Activated B cell treated with CpG ODN at 0.5 μM for 24 hours (primary cell): Measurements from ENCODE around the gene PPP1R3C. TPM values are rescaled to one million over a fixed set of nuclear protein-coding genes. Genes with fewer than 3 reads are reported as not detected.

ENCODE experiments used
- ATAC-seq: fragments of 200-7000 bp; cut with Tn5 transposase; one replicate; pipeline ENCODE4 v1.10.0; 2021; ENCODE audit warnings: low read depth, mild to moderate bottlenecking, moderate library complexity
- CTCF ChIA-PET: fragments of 350-600 bp; sonication (Branson Sonifier 250); formaldehyde crosslinking; loops from one replicate; lab custom pipeline; 2021; ENCODE audit warnings: antibody characterized with exemption; lab: Charles Lee
- POLR2A ChIA-PET: fragments of 350-600 bp; sonication (Branson Sonifier 250); formaldehyde crosslinking; loops from one replicate; lab custom pipeline; 2021; ENCODE audit warnings: antibody characterized with exemption; lab: Charles Lee
- DNase-seq: peaks from one replicate; pipeline ENCODE4 v3.0.0; 2022
- H3K27ac Mint-ChIP-seq: one replicate; pipeline ENCODE4 v1.8.0; 2020; ENCODE audit warnings: mixed read lengths
- H3K27me3 Mint-ChIP-seq: one replicate; pipeline ENCODE4 v1.8.0; 2021; ENCODE audit warnings: mixed read lengths
- H3K36me3 Mint-ChIP-seq: one replicate; pipeline ENCODE4 v1.8.0; 2021; ENCODE audit warnings: low read depth, mixed read lengths
- H3K4me1 Mint-ChIP-seq: one replicate; pipeline ENCODE4 v1.8.0; 2021; ENCODE audit warnings: mixed read lengths
- H3K4me3 Mint-ChIP-seq: one replicate; pipeline ENCODE4 v1.8.0; 2020; ENCODE audit warnings: mild to moderate bottlenecking, mixed read lengths
- H3K9me3 Mint-ChIP-seq: one replicate; pipeline ENCODE4 v1.8.0; 2020; ENCODE audit warnings: mixed read lengths
- intact Hi-C: fragments of 100-400 bp; cut with micrococcal nuclease; formaldehyde crosslinking; loops from one replicate; pipeline ENCODE4 v1.15.1; 2024
- total RNA-seq: library from RNA; stranded (reverse); gene quantifications from 2 replicates; pipeline ENCODE4 v1.2.3, GENCODE V29; 2022
- TF ChIP-seq, protein P1 (sequence below): fragments of 200-600 bp; IDR thresholded peaks from one replicate; pipeline ENCODE4 v1.8.0; 2022; ENCODE audit warnings: antibody characterized with exemption, mild to moderate bottlenecking

Gene PPP1R3C
- total RNA-seq, 1 donor from 2014 or later = not detected

DNA sequence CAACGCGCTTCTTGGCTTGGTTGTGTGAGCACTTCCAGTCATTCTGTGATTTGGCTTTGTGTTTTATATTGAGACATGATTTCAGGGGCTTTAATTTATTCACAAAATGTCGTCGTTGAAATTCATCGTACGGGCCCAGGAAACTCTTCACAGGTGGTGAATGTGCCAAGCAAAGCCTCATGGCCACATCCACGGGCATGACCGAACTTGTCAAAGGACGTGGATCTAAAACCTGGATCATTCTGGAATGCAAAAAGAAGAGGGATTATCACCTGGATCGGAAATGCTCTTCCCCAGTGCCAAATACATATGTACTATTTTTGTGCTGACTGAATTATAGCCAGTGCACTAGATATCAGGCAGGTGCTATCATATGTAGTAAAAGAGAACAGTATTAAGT is 2.2 kb downstream of the PPP1R3C start:
- DNase-seq = no peak
- intact Hi-C loops = loop anchor here (10.0 kb wide), 2 partner anchors 716 to 1836 kb away; no protein-coding TSS in a partner anchor
- ChIA-PET CTCF (no interaction called here), POLR2A (no interaction called here)
- Mint-ChIP-seq H3K9me3 (no peaks in the 10 kb centered on the region), H3K4me3 (no peak overlapping the region), H3K27me3 (peaks cover 40% of the 10 kb centered on the region), H3K36me3 (no peaks in the 10 kb centered on the region), H3K4me1 (peaks cover 14% of the 10 kb centered on the region), H3K27ac (no peak overlapping the region)
- no peak for ATAC-seq
- TF ChIP-seq, protein P1, sequence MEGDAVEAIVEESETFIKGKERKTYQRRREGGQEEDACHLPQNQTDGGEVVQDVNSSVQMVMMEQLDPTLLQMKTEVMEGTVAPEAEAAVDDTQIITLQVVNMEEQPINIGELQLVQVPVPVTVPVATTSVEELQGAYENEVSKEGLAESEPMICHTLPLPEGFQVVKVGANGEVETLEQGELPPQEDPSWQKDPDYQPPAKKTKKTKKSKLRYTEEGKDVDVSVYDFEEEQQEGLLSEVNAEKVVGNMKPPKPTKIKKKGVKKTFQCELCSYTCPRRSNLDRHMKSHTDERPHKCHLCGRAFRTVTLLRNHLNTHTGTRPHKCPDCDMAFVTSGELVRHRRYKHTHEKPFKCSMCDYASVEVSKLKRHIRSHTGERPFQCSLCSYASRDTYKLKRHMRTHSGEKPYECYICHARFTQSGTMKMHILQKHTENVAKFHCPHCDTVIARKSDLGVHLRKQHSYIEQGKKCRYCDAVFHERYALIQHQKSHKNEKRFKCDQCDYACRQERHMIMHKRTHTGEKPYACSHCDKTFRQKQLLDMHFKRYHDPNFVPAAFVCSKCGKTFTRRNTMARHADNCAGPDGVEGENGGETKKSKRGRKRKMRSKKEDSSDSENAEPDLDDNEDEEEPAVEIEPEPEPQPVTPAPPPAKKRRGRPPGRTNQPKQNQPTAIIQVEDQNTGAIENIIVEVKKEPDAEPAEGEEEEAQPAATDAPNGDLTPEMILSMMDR = no peak

DNA sequence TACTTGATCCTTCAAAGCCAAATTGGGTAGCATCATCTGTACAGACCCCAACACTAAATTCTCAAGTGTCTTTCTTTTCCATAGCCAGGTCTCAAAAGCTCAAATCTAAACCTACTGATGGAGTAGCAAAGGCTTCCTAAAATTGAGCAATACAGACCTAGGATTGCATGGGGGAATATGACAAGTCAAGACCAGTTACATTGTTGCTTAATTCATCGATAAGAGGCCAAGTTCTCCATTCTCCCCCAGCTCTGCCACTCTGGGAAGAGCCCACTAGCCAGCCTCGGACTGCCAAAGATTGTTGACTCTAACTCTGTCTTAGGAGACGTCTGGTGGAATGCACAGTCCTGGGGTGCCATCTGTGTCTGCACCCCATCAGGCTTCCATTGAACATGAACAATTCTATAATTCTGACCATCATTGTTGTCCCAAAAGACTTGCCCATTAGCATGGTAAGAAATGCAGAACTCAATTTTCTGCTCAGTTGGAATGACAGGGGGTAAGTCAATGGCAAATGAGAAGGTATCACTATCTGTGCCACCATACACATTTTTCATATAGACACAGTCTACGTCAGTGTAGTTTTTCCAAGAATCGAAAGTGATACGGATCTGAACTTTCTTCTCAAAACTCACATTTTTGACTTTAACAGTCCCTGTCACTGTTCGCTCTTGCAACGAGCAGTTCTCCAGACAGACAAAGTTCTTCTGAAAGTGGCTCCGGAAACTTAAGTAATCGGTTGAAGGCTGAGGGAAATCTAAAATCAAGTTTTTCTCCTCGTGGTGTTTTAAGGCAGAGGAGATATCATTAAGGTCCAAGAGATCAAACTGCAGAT is 2.9 kb downstream of the PPP1R3C start:
- ATAC-seq (no peak), DNase-seq (no peak)
- H3K27ac Mint-ChIP-seq = no peak overlapping the region
- H3K4me1 Mint-ChIP-seq = peaks cover 14% of the 10 kb centered on the region
- H3K36me3 Mint-ChIP-seq = no peaks in the 10 kb centered on the region
- intact Hi-C loops = loop anchor here (2.0 to 10.0 kb wide), 3 partner anchors 327 to 1835 kb away; no protein-coding TSS in a partner anchor
- no peak overlapping the region for H3K4me3 Mint-ChIP-seq
- ChIA-PET CTCF (no interaction called here), POLR2A (no interaction called here)
- TF ChIP-seq, protein P1 = no peak
- H3K9me3 Mint-ChIP-seq = no peaks in the 10 kb centered on the region
- peaks cover 39% of the 10 kb centered on the region for H3K27me3 Mint-ChIP-seq

DNA sequence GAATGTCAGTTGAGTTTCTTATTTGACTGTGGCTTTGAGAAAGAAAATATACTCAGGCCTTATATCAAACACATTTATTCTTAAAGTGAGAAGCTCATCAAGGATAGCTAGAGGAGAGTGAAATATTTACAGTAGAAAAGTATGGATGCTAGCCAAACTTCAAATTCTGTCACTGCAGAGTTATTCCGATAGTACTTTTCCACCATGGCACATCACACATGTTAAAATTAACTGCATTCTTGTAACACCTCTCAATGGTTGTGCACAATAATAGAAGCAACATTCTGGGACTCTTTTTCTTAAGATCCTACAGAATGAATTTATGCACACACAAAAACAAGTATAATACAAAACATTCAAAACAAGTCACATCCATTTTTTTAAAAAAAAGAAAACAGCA is 4.5 kb downstream of the PPP1R3C start:
- DNase-seq (no peak), ATAC-seq (no peak)
- Mint-ChIP-seq H3K27me3 (peaks cover 34% of the 10 kb centered on the region), H3K27ac (no peak overlapping the region), H3K36me3 (no peaks in the 10 kb centered on the region), H3K4me3 (no peak overlapping the region), H3K4me1 (peaks cover 8% of the 10 kb centered on the region), H3K9me3 (peaks cover 4% of the 10 kb centered on the region)
- intact Hi-C loops = loop anchor here (2.0 kb wide), 1 partner anchor 326 kb away; no protein-coding TSS in a partner anchor
- TF ChIP-seq, protein P1 = no peak
- ChIA-PET CTCF (no interaction called here), POLR2A (no interaction called here)

GRCh38 chr10:91627344-91628102 is 5.3 kb downstream of the PPP1R3C start:
- H3K36me3 Mint-ChIP-seq = peaks cover 1% of the 10 kb centered on the region
- H3K27me3 Mint-ChIP-seq = peaks cover 34% of the 10 kb centered on the region
- no peak for DNase-seq
- H3K9me3 Mint-ChIP-seq = peaks cover 9% of the 10 kb centered on the region
- POLR2A ChIA-PET = no interaction called here
- peaks cover 2% of the 10 kb centered on the region for H3K4me1 Mint-ChIP-seq
- intact Hi-C loops = loop anchor here (2.0 kb wide), 1 partner anchor 325 kb away; no protein-coding TSS in a partner anchor
- H3K27ac Mint-ChIP-seq = no peak overlapping the region
- TF ChIP-seq, protein P1 = no peak
- no peak overlapping the region for H3K4me3 Mint-ChIP-seq
- CTCF ChIA-PET = no interaction called here
- no peak for ATAC-seq

DNA sequence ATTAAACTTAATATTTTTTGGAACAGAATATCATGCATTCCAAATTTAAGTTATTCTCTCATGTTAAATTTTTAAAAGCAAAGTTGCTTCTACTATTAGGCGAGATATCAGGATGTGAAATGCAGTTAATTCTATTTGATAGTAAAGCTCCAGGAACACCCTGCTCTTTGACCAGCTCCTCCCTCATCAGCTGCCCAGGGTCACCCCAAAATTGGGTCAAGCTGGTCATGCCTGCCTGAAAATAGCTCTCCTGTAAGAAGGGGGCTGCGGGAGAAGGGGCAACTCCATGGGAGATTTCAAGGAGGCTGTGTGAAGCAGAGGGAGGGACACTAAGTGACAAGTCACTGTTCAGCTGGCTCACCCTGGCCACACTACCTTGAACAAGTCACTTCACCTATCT is 5.9 kb downstream of the PPP1R3C start:
- ATAC-seq (no peak), DNase-seq (no peak)
- H3K27me3 Mint-ChIP-seq = peaks cover 30% of the 10 kb centered on the region
- no peak overlapping the region for H3K4me3 Mint-ChIP-seq
- no peak overlapping the region for H3K27ac Mint-ChIP-seq
- intact Hi-C loops = no loop called here
- peaks cover 9% of the 10 kb centered on the region for H3K9me3 Mint-ChIP-seq
- no peaks in the 10 kb centered on the region for H3K4me1 Mint-ChIP-seq
- CTCF ChIA-PET = no interaction called here
- TF ChIP-seq, protein P1 = no peak
- POLR2A ChIA-PET = no interaction called here
- H3K36me3 Mint-ChIP-seq = peaks cover 1% of the 10 kb centered on the region
